ENCODE measurements around the gene TRPV4. TPM values are rescaled to one million over a fixed set of nuclear protein-coding genes. Genes with fewer than 3 reads are reported as not detected.
A peak's percentile ranks its signal among the peaks of the same experiment; 100 is the strongest.
"Not testable (repeated sequence)": the region's sequence is repeated elsewhere in the genome, so short reads cannot be mapped to it uniquely, and the experiment has no call there.

TRPV4 gene
- total RNA-seq, 4 donors from 2014 or later, result 2.8 to 7.5 (median 4.8) TPM

GRCh38 chr12:109864916-109865315, 31.7 kb upstream of the TRPV4 start:
- no peak overlapping the region for H3K4me3 ChIP-seq
- H3K9me3 ChIP-seq, result no peaks in the 10 kb centered on the region
- peak overlapping the region; percentile 84 to 97 (median 90) for H3K27ac ChIP-seq
- TF ChIP-seq POLR2A (IDR thresholded peaks at IDR 0.05), result no peak
- H3K36me3 ChIP-seq, result peaks cover 6 to 41% (median 17%) of the 10 kb centered on the region in 3 donors
- intact Hi-C loops (cut with DNase I), result no loop called here
- H3K4me1 ChIP-seq, result peaks cover 10 to 95% (median 35%) of the 10 kb centered on the region in 3 donors
- 24 to 65% methylated on average over 3 of the region's 3 CpGs for WGBS, 2 donors
- no peak for DNase-seq
- no peaks in the 10 kb centered on the region for H3K27me3 ChIP-seq

GRCh38 chr12:109863847-109864712, 30.9 kb upstream of the TRPV4 start:
- Histone ChIP-seq H3K27ac (peak overlapping the region; percentile 84 to 97 (median 90)), H3K9me3 (no peaks in the 10 kb centered on the region), H3K4me3 (no peak overlapping the region), H3K36me3 (peaks cover 6 to 47% (median 17%) of the 10 kb centered on the region in 3 donors), H3K4me1 (peaks cover 10 to 87% (median 27%) of the 10 kb centered on the region in 3 donors), H3K27me3 (no peaks in the 10 kb centered on the region)
- no peak for DNase-seq
- TF ChIP-seq POLR2A (IDR thresholded peaks at IDR 0.05) (no peak), CTCF (IDR thresholded peaks at IDR 0.05) (no peak)
- 44 to 57% methylated on average over 5 to 7 of the region's 9 CpGs for WGBS, 2 donors
- intact Hi-C loops (cut with DNase I), result no loop called here

GRCh38 chr12:109862491-109862890, 29.3 kb upstream of the TRPV4 start:
- H3K27ac ChIP-seq, result peak overlapping the region in 2 of 4 donors; percentile 91 to 97
- H3K27me3 ChIP-seq; H3K9me3 ChIP-seq; DNase-seq; intact Hi-C loops (cut with DNase I); H3K4me3 ChIP-seq: not testable (repeated sequence)
- peaks cover 12 to 57% (median 27%) of the 10 kb centered on the region in 3 donors for H3K36me3 ChIP-seq
- H3K4me1 ChIP-seq, result peaks cover 10 to 71% (median 22%) of the 10 kb centered on the region in 3 donors
- 89 to 91% methylated on average over 8 of the region's 9 CpGs for WGBS, 2 donors

GRCh38 chr12:109861689-109862314, 28.6 kb upstream of the TRPV4 start:
- Histone ChIP-seq H3K36me3 (peaks cover 19 to 57% (median 32%) of the 10 kb centered on the region in 3 donors), H3K9me3 (no peaks in the 10 kb centered on the region), H3K4me1 (peaks cover 10 to 64% (median 22%) of the 10 kb centered on the region in 3 donors), H3K27me3 (no peaks in the 10 kb centered on the region), H3K4me3 (no peak overlapping the region), H3K27ac (peak overlapping the region in 3 of 4 donors; percentile 9 to 97 (median 91))
- DNase-seq, result no peak
- WGBS, 2 donors, result 83 to 88% methylated on average over 7 to 9 of the region's 17 CpGs
- TF ChIP-seq CTCF (IDR thresholded peaks at IDR 0.05) (no peak), POLR2A (IDR thresholded peaks at IDR 0.05) (no peak)
- intact Hi-C loops (cut with DNase I), result no loop called here

- Histone ChIP-seq H3K4me3 (no peak overlapping the region), H3K4me1 (peaks cover 10 to 56% (median 20%) of the 10 kb centered on the region in 3 donors), H3K36me3 (peaks cover 20 to 65% (median 41%) of the 10 kb centered on the region in 3 donors), H3K9me3 (no peaks in the 10 kb centered on the region), H3K27ac (peak overlapping the region in 1 of 4 donors; percentile 1), H3K27me3 (no peaks in the 10 kb centered on the region)
- DNase-seq, result no peak
- intact Hi-C loops (cut with DNase I), result no loop called here
- TF ChIP-seq CTCF (IDR thresholded peaks at IDR 0.05), result no peak
- TF ChIP-seq POLR2A (IDR thresholded peaks at IDR 0.05), result no peak
- WGBS, 2 donors, result 94 to 100% methylated on average over 3 to 4 of the region's 5 CpGs
Measured at GRCh38 chr12:109860977-109861376, 27.8 kb upstream of the TRPV4 start.

- Histone ChIP-seq H3K9me3 (no peaks in the 10 kb centered on the region), H3K36me3 (peaks cover 39 to 88% (median 52%) of the 10 kb centered on the region in 3 donors), H3K4me3 (no peak overlapping the region), H3K27ac (no peak overlapping the region), H3K4me1 (peaks cover 5 to 34% (median 6%) of the 10 kb centered on the region in 3 donors), H3K27me3 (no peaks in the 10 kb centered on the region)
- intact Hi-C loops (cut with DNase I), result no loop called here
- TF ChIP-seq CTCF (IDR thresholded peaks at IDR 0.05), result no peak
- WGBS, 2 donors, result 85 to 98% methylated on average over 4 to 5 of the region's 5 CpGs
- DNase-seq, result no peak
Measured at GRCh38 chr12:109858764-109859163, 25.6 kb upstream of the TRPV4 start.

All from esophagus squamous epithelium (tissue), 5 donors.